HG02852 (cell line): ENCODE data around the gene DEGS1.

Source experiments
- ATAC-seq: cut with Tn5 transposase; IDR thresholded peaks from one replicate; pipeline ENCODE4 v1.9.1; 2021; ENCODE audit warnings: mild to moderate bottlenecking, moderate library complexity; ENCODE audit not compliant: unreplicated experiment

Gene DEGS1

DNA sequence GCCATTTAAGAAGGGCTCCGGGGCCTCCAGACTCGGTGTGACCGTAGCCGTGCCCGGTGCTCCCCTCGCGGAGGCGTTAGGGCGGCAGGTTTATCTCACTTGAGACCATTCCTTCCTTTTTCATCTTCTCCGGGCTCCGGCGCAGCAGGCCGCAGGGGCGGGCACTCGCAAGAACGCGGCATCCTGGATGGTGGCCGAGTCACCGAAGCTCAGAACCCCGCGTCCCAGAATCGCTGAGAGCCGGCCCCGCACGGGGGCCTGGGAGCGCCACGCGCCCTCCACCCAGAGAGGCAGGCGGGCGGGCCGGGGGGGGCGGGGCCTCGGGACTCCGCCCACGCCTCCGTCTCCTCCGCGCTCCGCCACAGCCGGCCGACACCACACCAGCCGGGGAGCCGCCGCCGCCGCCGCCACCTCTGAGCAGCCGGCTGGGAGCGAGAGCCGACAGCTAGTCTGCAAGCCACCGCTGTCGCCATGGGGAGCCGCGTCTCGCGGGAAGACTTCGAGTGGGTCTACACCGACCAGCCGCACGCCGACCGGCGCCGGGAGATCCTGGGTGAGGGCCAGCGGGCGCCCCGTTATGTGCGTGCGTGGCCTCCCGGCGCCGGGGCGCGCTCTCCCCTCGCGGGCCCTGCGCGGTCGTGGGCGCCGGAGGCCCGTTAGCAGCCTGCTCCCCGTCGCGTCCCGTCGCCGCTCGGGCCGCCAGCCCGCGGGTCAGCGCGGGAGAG lies at the start of gene DEGS1:
Gene DEGS1 (plus strand): TSS at position 375 of the 725 bp plus-strand sequence. CDS start 97 bp downstream, at position 472.
- ATAC-seq = peak; percentile 64

DNA sequence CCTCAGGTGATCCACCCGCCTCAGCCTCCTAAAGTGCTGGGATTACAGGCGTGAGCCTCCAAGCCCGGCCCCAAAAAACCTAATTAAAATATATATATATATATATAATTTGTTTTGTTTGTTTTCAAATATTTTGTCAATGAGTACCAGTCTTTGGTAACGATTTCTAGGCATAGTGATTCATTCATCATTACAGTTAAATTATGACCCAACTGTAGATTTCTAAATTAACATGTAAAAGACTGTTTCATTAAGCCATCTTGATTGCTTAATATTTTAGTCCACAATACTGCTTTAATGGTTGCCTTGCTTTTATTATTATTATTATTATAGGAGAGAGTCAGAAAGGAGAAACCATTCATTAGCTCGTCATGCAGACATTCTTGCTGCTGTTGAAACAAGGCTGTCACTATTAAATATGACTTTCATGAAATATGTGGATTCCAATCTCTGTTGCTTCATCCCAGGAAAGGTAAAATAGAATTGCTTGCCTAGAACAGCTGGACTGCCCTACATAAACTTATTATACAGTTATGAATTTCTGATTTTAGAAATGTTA lies 49.2 kb upstream of the DEGS1 start:
- ATAC-seq = no peak

DNA sequence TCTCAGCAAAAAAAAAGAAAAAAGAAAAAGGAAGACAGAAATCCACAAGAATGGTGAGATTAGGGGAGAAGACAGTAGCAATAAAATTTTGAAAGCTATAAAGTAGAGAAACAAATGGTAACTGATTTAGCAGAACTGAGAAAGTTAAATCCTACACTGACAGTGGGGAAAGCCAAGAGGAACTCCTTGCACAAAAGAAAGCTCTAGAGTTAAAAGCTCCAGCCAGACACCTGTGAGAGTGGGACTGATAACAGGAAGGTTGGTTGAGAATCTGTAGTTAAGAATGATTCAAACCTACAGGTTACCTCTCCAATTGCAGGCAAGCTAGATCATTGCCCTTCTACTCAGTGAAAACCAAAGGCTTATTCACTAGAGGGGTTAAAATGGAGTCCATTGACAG lies 45.5 kb upstream of the DEGS1 start:
- ATAC-seq = no peak

DNA sequence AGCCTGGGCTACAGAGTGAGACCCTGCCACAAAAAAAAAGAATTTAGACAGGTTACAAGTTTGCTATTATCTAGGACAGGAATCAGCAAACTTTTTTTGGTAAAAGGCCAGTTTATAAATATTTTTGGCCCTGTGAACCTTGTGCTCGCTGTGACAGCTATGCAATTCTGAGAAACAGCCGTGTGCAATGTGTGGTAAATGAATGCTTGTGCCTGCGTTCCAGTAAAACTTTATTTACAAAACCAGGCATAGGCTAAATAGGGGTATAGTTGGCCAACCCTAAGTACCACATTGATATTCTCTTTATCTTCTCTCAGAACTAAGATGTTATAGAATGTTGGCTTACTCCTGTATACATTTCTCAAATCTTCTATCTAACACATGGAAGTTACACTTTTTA lies 44.8 kb upstream of the DEGS1 start:
- no peak for ATAC-seq

DNA sequence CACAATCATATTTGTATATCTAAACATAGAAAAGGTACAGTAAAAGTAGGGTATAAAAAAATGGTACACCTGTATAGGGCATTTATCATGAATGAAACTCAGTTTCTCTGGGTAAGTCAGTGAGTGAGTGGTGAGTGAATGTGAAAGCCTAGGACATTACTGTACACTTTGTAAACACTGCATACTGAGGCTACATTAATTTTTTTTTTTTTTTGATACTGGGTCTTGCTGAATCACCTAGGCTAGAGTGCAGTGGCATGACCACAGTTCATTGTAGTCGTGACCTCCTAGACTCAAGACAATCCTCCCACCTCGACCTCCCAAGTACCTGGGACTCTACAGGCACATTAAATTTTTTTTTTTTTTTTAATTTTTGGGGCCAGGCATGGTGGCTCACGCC lies 41.3 kb upstream of the DEGS1 start:
- no peak for ATAC-seq

DNA sequence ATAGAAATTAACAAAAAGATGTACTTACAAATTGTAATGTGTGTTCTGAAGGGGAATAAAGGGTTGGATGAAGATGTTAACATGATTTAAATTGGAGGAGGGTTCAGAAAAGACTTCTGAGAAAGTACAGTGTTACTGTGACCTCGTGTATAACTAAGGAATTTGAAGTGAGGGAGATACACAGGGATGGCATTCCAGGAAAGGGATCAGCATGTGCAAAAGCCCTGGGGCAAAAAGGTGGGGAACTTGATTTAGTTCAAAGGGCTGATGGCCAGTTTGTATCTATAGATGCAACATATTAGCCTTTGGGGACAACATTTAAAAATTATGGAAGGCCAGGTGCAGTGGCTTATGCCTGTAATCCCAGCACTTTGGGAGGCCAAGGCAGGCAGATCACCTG lies 33.3 kb upstream of the DEGS1 start:
- no peak for ATAC-seq

DNA sequence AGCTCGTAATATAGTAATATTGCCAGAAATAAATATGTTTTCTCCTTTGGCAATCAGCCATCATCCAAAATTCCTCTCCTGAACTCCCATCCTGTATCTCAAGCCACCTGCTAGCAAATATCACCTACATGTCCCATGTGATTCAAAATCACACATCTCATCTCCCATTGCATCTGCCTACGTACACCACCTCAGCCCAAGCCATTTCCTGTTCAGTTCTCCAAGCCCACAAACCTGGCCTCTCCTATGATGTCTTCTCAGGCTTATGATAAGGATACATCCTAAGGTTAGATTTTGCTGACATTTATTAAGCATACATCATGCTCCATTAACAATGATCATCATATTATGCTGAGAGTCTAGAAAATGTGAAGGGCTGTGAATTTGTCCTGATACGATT lies 31.9 kb upstream of the DEGS1 start:
- ATAC-seq = no peak

DNA sequence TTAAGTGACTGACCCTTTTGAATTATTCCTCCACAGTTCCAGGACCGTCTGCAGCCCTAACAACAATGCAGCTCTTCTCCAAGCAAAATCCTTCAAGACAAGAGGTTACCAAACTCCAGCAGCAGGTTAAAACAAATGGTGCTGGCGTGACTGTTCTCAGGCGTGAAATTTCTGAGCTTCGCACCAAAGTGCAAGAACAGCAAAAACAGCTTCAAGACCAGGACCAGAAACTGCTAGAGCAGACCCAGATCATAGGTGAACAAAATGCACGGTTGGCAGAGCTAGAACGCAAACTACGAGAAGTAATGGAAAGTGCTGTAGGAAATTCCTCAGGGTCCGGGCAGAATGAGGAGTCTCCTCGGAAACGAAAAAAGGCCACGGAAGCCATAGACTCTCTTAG lies 25.7 kb upstream of the DEGS1 start:
- no peak for ATAC-seq

DNA sequence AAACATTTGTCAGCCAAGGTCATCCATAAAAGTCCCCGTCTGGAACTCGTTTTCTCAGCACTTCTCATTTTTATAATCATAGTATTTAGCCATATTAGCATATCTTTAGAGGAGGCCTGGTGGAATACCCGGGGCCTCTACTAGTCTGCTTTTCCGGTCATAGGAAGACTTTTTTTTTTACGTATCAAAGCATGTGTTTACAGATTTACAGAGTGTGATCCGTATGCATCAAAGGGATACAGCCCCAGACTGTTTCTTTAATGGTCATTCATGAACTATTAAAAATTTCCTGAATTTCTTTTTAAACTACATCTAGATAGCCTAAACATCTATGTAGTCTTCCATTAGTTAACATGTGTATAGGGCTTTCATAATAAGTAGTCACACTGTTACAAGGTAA lies 23.5 kb upstream of the DEGS1 start:
- no peak for ATAC-seq

DNA sequence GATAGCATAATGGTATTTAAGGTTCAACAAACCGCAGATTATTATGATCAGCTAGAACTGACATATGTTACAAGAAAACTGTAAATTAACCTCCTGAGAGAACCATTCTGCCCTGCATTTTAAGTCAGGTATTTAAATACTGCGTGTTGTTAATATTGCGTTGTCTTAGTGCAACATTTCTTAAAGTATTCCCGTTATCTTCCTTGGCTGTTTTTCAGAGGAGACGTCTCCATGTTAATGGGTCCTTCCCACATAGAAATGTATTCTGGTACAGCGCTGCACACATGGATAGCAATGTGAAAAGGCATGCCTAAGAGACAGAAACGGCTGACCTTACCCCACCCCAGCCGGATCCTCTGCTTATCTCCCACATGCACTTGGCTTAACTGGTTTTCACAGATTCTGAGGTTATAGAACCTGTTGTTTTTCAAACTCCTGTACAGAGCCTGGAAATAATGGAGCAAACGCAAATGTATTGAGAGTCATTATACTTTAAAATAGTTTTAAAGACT lies 22.8 kb upstream of the DEGS1 start:
- ATAC-seq = no peak

DNA sequence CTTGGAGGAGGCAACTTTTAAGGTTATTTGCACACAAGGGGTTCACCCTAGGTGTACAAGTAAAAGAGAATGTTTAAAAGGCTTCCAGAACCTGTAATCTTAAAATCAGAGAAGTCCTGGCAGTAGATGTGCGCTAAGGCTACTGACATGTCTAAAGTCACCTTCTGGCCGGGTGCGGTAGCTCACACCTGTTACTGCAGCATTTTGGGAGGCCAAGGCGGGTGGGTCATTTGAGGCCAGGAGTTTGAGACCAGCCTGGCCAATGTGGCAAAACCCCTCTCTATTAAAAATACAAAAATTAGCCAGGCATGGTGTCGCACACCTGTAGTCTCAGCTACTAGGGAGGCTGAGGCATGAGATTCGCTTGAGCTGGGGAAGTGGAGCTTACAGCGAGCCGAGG lies 20.3 kb upstream of the DEGS1 start:
- ATAC-seq = no peak

DNA sequence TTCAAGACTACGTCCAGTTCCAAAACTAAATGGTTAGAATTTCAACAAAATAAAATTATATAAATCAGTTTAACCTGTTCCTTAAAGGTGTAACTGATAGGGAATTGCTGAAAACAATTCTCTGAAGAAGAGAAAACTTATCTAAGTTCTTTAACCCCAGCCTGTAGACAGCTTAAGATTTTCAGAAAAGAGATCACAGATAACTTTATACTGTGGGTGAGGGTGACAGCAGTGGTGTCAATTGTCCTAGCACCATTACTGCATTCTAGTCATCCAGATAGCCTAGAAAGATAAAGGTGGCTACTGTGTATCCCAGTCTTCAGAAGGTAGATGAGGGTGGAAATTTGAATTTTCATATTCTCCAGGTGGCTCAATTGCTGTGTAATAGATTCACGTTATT lies 19.7 kb upstream of the DEGS1 start:
- no peak for ATAC-seq

DNA sequence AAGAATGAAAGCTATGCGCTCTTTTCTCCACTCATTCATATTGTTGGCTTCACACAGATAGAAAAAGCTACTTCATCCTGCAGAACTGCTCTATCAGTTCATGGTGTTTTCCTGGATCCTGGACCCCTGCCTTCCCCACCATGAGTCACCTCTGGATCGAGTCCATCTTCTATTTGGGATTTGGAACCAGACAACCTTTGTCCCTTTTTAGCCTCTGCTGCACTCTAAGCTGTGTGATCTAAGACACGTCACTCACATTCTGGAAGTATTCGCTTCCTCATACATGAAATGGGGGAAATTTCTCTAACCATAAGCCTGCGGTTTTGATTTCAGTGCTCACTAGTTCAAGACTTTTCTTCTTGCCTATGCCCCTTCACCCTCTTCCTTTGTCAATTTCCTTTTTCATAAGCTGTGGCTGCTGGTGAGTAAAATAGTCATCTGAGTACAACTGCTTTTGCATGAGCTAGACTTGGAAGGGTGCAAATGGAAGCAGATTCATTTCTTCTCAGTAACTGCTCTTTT lies 14.1 kb upstream of the DEGS1 start:
- peak; percentile 96 for ATAC-seq

DNA sequence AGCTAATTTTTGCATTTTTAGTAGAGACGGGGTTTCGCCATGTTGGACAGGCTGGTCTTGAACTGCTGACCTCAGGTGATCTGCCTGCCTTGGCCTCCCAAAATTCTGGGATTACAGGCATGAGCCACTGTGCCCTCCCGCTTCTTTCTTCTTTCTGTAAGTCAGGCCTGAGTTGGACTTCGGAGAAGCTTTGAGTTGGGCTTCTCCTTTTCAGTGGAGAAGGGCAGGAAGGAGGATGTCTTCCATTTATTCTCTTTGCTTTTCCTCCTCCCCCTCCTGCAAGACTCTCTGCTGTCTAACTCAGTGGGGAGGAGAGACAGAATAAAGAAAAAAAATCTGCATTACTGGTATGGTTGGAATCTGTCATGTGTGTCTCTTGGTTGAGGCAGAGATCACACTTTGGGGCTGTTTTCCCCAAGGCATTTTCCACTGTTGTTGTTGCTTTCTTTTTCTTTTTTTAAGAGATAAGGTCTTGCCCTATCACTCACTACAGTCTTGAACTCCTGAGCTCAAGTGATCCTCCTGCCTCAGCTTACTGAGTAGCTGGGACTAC lies 13.2 kb upstream of the DEGS1 start:
- no peak for ATAC-seq

DNA sequence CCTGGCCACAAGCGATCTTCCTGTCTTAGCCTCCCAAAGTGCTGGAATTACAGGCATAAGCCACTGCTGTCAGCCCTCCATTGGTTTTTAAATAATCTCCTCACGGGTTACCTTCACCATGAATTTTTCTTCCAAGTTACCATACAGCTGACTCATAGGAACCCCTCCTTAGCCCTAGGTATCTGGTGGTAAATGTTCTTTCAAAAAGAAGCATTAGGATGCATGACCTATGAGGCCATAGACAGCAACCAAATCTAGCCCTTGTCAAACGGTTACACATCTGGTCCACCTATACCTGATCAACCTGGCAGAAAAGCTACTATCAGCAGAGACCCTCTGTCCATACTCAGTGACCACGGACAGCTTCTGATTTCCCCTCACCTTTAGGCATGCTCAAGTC lies 12.7 kb upstream of the DEGS1 start:
- ATAC-seq = no peak

DNA sequence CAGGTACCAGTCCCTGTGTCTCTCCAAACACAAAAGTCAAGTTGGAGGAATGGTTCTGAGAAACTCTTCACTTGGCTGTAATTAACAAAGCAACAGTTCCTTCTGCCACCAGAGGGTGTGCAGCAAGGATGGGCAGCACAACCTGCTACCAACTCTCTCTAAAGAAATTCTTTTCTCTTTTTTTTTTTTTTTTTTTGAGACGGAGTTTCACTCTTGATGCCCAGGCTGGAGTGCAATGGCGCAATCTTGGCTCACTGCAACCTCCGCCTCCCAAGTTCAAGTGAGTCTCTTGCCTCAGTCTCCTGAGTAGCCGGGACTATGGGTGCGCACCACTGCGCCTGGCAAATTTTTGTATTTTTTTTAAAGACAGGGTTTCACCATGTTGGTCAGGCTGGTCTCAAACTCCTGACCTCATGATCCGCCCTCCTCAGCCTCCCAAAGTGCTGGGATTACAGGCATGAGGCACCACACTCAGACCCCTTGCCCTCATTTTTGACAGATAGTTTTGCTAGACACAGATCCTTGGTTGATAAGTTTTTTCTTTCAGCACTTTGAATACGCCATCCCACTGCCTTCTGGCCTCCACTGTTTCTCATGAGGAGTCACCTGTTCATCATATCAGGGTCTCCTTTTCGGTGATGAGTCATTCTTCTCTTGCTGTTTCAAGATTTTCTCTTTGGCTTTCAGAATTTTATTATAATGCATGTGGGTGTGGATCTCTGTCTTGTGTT lies 12.1 kb upstream of the DEGS1 start:
- no peak for ATAC-seq

DNA sequence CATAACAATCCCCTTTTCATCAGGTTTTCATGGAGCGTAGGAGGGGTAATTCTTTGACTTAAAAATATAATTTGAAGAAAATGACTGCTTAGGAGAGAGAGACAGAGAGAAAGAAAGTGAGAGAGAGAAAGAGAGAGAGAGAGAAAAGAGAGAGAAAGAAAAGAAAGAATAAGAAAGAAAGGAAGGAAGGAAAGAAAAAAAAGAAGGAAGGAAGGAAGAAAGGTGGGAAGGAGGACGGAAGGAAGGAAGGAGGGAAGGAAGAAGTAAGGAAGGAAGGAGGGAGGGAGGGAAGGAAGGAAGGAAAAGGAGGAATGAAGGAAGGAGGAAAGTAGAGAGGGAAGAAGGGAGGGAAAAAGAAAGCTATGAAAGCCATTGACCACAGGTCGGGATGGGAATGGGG lies 10.8 kb upstream of the DEGS1 start:
- ATAC-seq = no peak

DNA sequence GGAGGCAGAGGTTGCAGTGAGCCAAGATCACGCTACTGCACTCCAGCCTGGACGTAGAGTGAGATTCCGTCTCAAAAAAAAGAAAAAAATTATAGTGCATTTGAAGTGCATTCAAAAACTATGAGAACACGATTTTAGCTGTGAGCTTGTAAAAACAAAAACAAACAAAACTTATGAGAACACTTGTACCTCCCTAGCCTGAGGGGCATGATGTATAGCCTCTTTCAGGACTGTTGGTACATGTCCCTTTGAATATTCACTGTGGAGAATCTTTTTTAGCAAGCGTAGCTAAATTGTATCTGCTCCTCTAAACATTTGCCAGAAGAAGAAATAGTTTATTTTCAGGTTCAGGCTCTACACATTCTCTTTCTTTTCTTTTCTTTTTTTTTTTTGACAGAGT lies 9.5 kb upstream of the DEGS1 start:
- ATAC-seq = no peak

DNA sequence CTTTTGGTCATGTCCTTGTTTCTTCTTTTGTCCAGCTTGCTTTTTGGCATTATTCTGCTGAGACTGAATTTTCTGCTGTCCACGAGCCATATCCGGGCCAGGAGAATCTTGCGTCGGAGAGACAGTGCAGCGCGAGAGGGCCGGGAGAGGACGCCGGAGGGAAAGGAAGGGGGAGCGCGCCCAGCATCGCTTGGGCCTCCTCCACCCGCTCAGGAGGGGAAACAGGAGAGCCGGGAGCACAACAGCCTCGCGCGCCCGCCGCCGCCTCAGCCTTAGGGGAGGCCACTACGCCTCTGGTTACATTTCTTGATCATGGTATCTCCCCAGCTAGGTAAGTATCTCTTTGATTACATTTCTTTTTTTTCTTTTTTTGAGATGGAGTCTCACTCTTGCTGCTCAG lies 7.4 kb upstream of the DEGS1 start:
- no peak for ATAC-seq

DNA sequence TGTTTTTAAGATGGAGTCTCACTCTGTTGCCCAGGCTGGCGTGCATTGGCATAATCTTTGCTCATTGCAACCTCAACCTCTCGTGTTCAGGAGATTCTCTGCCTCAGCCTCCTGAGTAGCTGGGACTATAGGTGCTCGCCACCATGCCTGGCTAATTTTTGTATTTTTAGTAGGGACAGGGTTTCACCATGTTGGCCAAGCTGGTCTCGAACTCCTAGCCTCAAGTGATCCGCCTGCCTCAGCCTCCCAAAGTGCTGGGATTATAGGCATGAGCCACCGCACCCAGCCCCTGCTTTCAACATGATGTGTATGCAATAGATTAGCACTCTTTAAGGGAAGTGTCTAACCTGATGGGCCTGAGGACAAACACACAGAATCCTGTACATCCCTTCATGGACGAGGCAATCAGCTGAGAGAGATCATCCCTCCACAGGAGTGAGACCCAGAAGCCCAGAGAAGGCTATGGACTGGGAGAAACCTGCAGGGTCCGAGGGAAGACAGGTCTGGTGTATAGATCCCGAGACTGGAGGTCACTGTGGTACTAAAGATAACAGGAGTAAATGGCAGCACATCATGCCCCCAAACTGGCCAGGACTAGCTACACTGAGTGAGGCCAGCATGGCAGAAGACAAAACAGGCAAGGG lies 5.6 kb upstream of the DEGS1 start:
- no peak for ATAC-seq

DNA sequence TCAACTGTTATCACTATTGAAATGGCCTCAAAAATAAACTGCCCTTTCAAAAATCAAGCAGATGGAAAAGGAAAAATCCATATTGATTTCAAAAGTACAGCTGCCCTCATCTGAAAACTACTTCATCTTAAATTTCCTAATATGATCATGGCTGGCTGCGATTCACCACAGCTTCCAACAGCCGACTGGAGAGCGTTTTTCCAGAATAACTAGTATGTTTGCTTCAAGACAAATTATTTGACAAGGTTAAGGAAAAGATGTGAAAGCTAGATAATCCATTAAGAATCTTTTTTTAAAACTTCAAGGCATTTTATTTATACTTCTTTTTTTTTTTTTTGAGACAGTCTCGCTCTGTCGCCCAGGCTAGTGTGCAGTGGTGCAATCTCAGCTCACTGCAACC lies 4.1 kb upstream of the DEGS1 start:
- ATAC-seq = no peak
